Esophagus muscularis mucosa (tissue), 4 donors: ENCODE results near the gene ACTR1A. TPM values are rescaled to one million over a fixed set of nuclear protein-coding genes. Genes with fewer than 3 reads are reported as not detected.

Experiments
- DNase-seq: peaks from one replicate; pipeline ENCODE4 v3.0.0-alpha.2; 2017; ENCODE audit errors: extremely low spot score
- H3K27ac ChIP-seq, 4 donors: fragments of 200-600 bp; sonication (generic); replicated peaks in 1 of 4; 1 replicate in 3 of 4; 2 replicates in 1 of 4; pipeline ENCODE4 v1.5.1; 2016 to 2019; ENCODE audit warnings: mild to moderate bottlenecking in 1 of 4
- H3K27me3 ChIP-seq, 4 donors: fragments of 200-600 bp; sonication (generic); one replicate each; pipeline versions ENCODE4 v1.5.1 to v1.6.0; 2016 to 2019
- H3K36me3 ChIP-seq, 4 donors: fragments of 200-600 bp; sonication (generic); one replicate each; pipeline ENCODE4 v1.5.1; 2016 to 2019
- H3K4me1 ChIP-seq, 4 donors: fragments of 200-600 bp; sonication (generic); one replicate each; pipeline ENCODE4 v1.5.1; 2016 to 2019
- H3K4me3 ChIP-seq, 4 donors: fragments of 200-600 bp; sonication (generic); 1 replicate in 2 of 4; 2 replicates in 2 of 4; pipeline ENCODE4 v1.5.1; 2016 to 2019; ENCODE audit warnings: mild to moderate bottlenecking in 4 of 4, moderate library complexity in 1 of 4
- H3K9me3 ChIP-seq, 4 donors: fragments of 200-600 bp; sonication (generic); 1 replicate in 3 of 4; 2 replicates in 1 of 4; pipeline ENCODE4 v1.5.1; 2016 to 2019
- CTCF ChIP-seq, 3 experiments: fragments of 200-600 bp in 2 of 3; fragments of 450-650 bp in 1 of 3; sonication (generic) in 2 of 3; IDR thresholded peaks; one replicate each; pipeline ENCODE4 v1.5.1; 2017 to 2019; ENCODE audit warnings: antibody characterized with exemption in 3 of 3, mild to moderate bottlenecking in 2 of 3, moderate library complexity in 1 of 3
- EP300 ChIP-seq: sonication (generic); formaldehyde crosslinking; IDR thresholded peaks from one replicate; pipeline ENCODE4 v1.6.1; 2017; ENCODE audit warnings: antibody characterized with exemption
- POLR2A ChIP-seq: fragments of 450-650 bp; IDR thresholded peaks from one replicate; pipeline ENCODE4 v1.6.1; 2017; ENCODE audit warnings: antibody characterized with exemption, moderate library complexity, mild to moderate bottlenecking, low read depth
- POLR2AphosphoS5 ChIP-seq, 2 donors: sonication (generic); formaldehyde crosslinking; IDR thresholded peaks; one replicate each; pipeline ENCODE4 v1.6.1; 2017; ENCODE audit warnings: antibody characterized with exemption in 2 of 2
- WGBS: methylation state at CpG from one replicate; pipeline ENCODE4 v1.1.5; 2018; 5-methylcytosine and 5-hydroxymethylcytosine counted together
- intact Hi-C: fragments of 100-400 bp; cut with DNase I; formaldehyde crosslinking; loops from one replicate; pipeline ENCODE4 v1.15.1; 2023
- total RNA-seq, 4 donors: library from RNA; depleted of rRNA; stranded (reverse); fragments of >200 nt; gene quantifications; one replicate each; pipeline versions ENCODE4 v1.1.0 to v1.2.1, GENCODE V29; 2016

ACTR1A gene
- total RNA-seq, 4 donors from 2014 or later = 164 to 283 (median 229) TPM

- Histone ChIP-seq H3K27me3 (peaks cover 0 to 39% (median 4%) of the 10 kb centered on the region in 4 donors), H3K4me1 (peaks cover 14 to 38% (median 27%) of the 10 kb centered on the region in 4 donors), H3K4me3 (peak overlapping the region; percentile 21 to 43 (median 24)), H3K27ac (peak overlapping the region in 2 of 4 donors; percentile 13 to 40), H3K36me3 (no peaks in the 10 kb centered on the region), H3K9me3 (no peaks in the 10 kb centered on the region)
- DNase-seq = no peak
- WGBS = 16% methylated on average over 12 of the region's 14 CpGs
- intact Hi-C loops = no loop called here
- no peak for TF ChIP-seq EP300
- no peak for TF ChIP-seq POLR2A
- TF ChIP-seq CTCF (IDR thresholded peaks at IDR 0.05) = no peak
- TF ChIP-seq POLR2AphosphoS5 (IDR thresholded peaks at IDR 0.05) = no peak
Measured at GRCh38 chr10:102435529-102436233, 66.8 kb downstream of the ACTR1A start.

- Histone ChIP-seq H3K4me3 (peak overlapping the region in 1 of 4 donors; percentile 43), H3K27ac (peak overlapping the region in 2 of 4 donors; percentile 13 to 40), H3K36me3 (no peaks in the 10 kb centered on the region), H3K27me3 (peaks cover 0 to 39% (median 4%) of the 10 kb centered on the region in 4 donors), H3K4me1 (peaks cover 14 to 38% (median 27%) of the 10 kb centered on the region in 4 donors), H3K9me3 (no peaks in the 10 kb centered on the region)
- intact Hi-C loops = no loop called here
- WGBS = 35% methylated on average over 5 of the region's 5 CpGs
- no peak for DNase-seq
- TF ChIP-seq EP300 (no peak), POLR2A (no peak), POLR2AphosphoS5 (IDR thresholded peaks at IDR 0.05) (no peak), CTCF (IDR thresholded peaks at IDR 0.05) (no peak)
Measured at GRCh38 chr10:102435133-102435497, 67.4 kb downstream of the ACTR1A start.

GRCh38 chr10:102434394-102435132 lies 67.9 kb downstream of the ACTR1A start:
- intact Hi-C loops = no loop called here
- H3K27me3 ChIP-seq = peaks cover 0 to 39% (median 4%) of the 10 kb centered on the region in 4 donors

GRCh38 chr10:102433619-102434046 lies 68.9 kb downstream of the ACTR1A start:
- Histone ChIP-seq H3K4me1 (peaks cover 14 to 38% (median 27%) of the 10 kb centered on the region in 4 donors), H3K27me3 (peaks cover 0 to 39% (median 4%) of the 10 kb centered on the region in 4 donors), H3K9me3 (no peaks in the 10 kb centered on the region), H3K36me3 (no peaks in the 10 kb centered on the region), H3K27ac (peak overlapping the region in 1 of 4 donors; percentile 85), H3K4me3 (no peak overlapping the region)
- intact Hi-C loops = no loop called here
- WGBS = 65% methylated on average over 5 of the region's 5 CpGs
- TF ChIP-seq POLR2AphosphoS5 (IDR thresholded peaks at IDR 0.05) (no peak), CTCF (IDR thresholded peaks at IDR 0.05) (no peak), POLR2A (no peak), EP300 (no peak)
- DNase-seq = no peak

More at GRCh38 chr10:102434394-102435132, 67.9 kb downstream of the ACTR1A start:
- TF ChIP-seq POLR2A = no peak
- no peak for TF ChIP-seq EP300
- TF ChIP-seq CTCF (IDR thresholded peaks at IDR 0.05) = no peak
- no peak for TF ChIP-seq POLR2AphosphoS5 (IDR thresholded peaks at IDR 0.05)
- no peak overlapping the region for H3K4me3 ChIP-seq
- no peak for DNase-seq
- H3K27ac ChIP-seq = peak overlapping the region in 2 of 4 donors; percentile 13 to 40
- no peaks in the 10 kb centered on the region for H3K9me3 ChIP-seq
- 35% methylated on average over 9 of the region's 9 CpGs for WGBS
- no peaks in the 10 kb centered on the region for H3K36me3 ChIP-seq
- peaks cover 14 to 38% (median 27%) of the 10 kb centered on the region in 4 donors for H3K4me1 ChIP-seq
